K562 (cell line): Measurements from ENCODE around the gene OGFR. TPM values are rescaled to one million over a fixed set of nuclear protein-coding genes. Genes with fewer than 3 reads are reported as not detected.

Experiments used
- CEBPB ChIP-seq: fragments of 450-650 bp; IDR thresholded peaks from 2 replicates; pipeline ENCODE4 v1.6.1; 2016; ENCODE audit warnings: missing genetic modification characterization, missing compliant biosample characterization
- CREB3 ChIP-seq: fragments of 450-650 bp; conservative IDR thresholded peaks from 2 replicates; pipeline ENCODE4 v1.6.1; 2016; ENCODE audit warnings: missing genetic modification characterization, low read depth, mild to moderate bottlenecking, missing compliant biosample characterization, moderate library complexity
- DNMT1 ChIP-seq: fragments of 450-650 bp; IDR thresholded peaks from 2 replicates; pipeline ENCODE4 v1.6.1; 2016; ENCODE audit warnings: antibody characterized with exemption, mild to moderate bottlenecking
- ELK3 ChIP-seq: fragments of 450-650 bp; formaldehyde crosslinking; IDR thresholded peaks from 2 replicates; pipeline ENCODE4 v1.4.0; 2020; ENCODE audit warnings: mild to moderate bottlenecking
- GTF2A2 ChIP-seq: IDR thresholded peaks from 2 replicates; pipeline ENCODE4 v1.6.1; 2016; ENCODE audit warnings: mild to moderate bottlenecking, missing genetic modification characterization, missing compliant biosample characterization
- GTF3C2 ChIP-seq: IDR thresholded peaks from 3 replicates; pipeline ENCODE4 v1.6.1; 2011; ENCODE audit warnings: borderline replicate concordance, mild to moderate bottlenecking, moderate library complexity; ENCODE audit not compliant: insufficient read length; ENCODE audit errors: extremely low read depth
- HMG20B ChIP-seq: fragments of 250-450 bp; sonication (Bioruptor Pico); IDR thresholded peaks from 2 replicates; pipeline ENCODE4 v1.5.0; 2021; ENCODE audit warnings: mild to moderate bottlenecking
- ID3 ChIP-seq, 2 experiments: fragments of 250-450 bp in 1 of 2; fragments of 450-650 bp in 1 of 2; sonication (Bioruptor Pico) in 1 of 2; IDR thresholded peaks; 2 replicates each; pipeline versions ENCODE4 v1.6.1 to v1.8.0; 2016 to 2021; ENCODE audit warnings: mild to moderate bottlenecking in 2 of 2, moderate library complexity in 2 of 2, missing compliant biosample characterization in 1 of 2, missing genetic modification characterization in 1 of 2
- IRF9 ChIP-seq: fragments of 450-650 bp; IDR thresholded peaks from 2 replicates; pipeline ENCODE4 v1.6.1; 2016; ENCODE audit warnings: missing biosample characterization, missing genetic modification characterization
- KAT7 ChIP-seq: sonication (generic); formaldehyde crosslinking; IDR thresholded peaks from 2 replicates; pipeline ENCODE4 v1.8.0; 2022; ENCODE audit warnings: missing genetic modification reagents, mild to moderate bottlenecking, borderline replicate concordance
- MEF2D ChIP-seq: conservative IDR thresholded peaks from 2 replicates; pipeline ENCODE4 v1.6.1; 2016; ENCODE audit warnings: low read depth, missing genetic modification characterization, missing compliant biosample characterization
- NFE2 ChIP-seq: IDR thresholded peaks from 2 replicates; pipeline ENCODE4 v1.6.1; 2014; ENCODE audit warnings: antibody characterized with exemption, low read depth
- POLR3G ChIP-seq: IDR thresholded peaks from 2 replicates; pipeline ENCODE4 v1.6.1; 2011; ENCODE audit not compliant: insufficient read length, insufficient replicate concordance; ENCODE audit errors: extremely low read depth
- PURB ChIP-seq: sonication (generic); formaldehyde crosslinking; IDR thresholded peaks from 2 replicates; pipeline ENCODE4 v1.9.0; 2021; ENCODE audit warnings: low read depth, mild to moderate bottlenecking, missing genetic modification reagents
- ZBTB8A ChIP-seq: fragments of 450-650 bp; IDR thresholded peaks from 2 replicates; pipeline ENCODE4 v1.6.1; 2018; ENCODE audit warnings: mild to moderate bottlenecking, moderate library complexity; ENCODE audit not compliant: partially characterized antibody
- ZFP91 ChIP-seq: sonication (generic); formaldehyde crosslinking; IDR thresholded peaks from 2 replicates; pipeline ENCODE4 v1.8.0; 2022; ENCODE audit warnings: mild to moderate bottlenecking, missing genetic modification reagents
- ZFX ChIP-seq: sonication (generic); formaldehyde crosslinking; IDR thresholded peaks from 2 replicates; pipeline ENCODE4 v1.8.0; 2022; ENCODE audit warnings: mild to moderate bottlenecking, missing genetic modification reagents, moderate library complexity
- ZNF239 ChIP-seq: fragments of 250-450 bp; sonication (Bioruptor Pico); IDR thresholded peaks from 2 replicates; pipeline ENCODE4 v1.4.0; 2020; ENCODE audit warnings: mild to moderate bottlenecking
- ZNF444 ChIP-seq: fragments of 250-450 bp; sonication (Bioruptor Pico); IDR thresholded peaks from 2 replicates; pipeline ENCODE4 v1.4.0; 2020; ENCODE audit warnings: mild to moderate bottlenecking, moderate library complexity
- polyA plus RNA-seq, 8 experiments: library from polyadenylated mRNA; depleted of rRNA in 4 of 8; stranded (reverse) in 5 of 8; unstranded in 3 of 8; fragments of >200 nt; fragmentation: Nextera tagmentation in 2 of 8; fragmentation: Illumina TruSeq in 1 of 8; extraction: Ambion mirVana in 2 of 8; extraction: Trizol in 1 of 8; gene quantifications; 2 replicates each; pipeline versions ENCODE4 v1.2.1 to v1.2.3, GENCODE V29; 2011 to 2014; ENCODE audit warnings: inconsistent platforms in 1 of 8, missing spikeins in 1 of 8
- total RNA-seq, 7 experiments: library from RNA; depleted of rRNA in 6 of 7; stranded (reverse); fragments of >200 nt in 6 of 7; fragmentation: Illumina TruSeq in 2 of 7; extraction: Trizol in 2 of 7; gene quantifications; 2 replicates each; pipeline versions ENCODE4 v1.2.1 to v1.2.3, GENCODE V29; 2011 to 2021; ENCODE audit warnings: low replicate concordance in 1 of 7

The OGFR gene
- total and polyA plus RNA-seq, 9 of the 15 experiments (the other 6 are each of a cell fraction or from before 2014, with no cell fraction given) = 0.39 to 56.3 (median 17.5) TPM

- TF ChIP-seq ZFP91 (CRISPR knock-in tag) (no peak), ZNF239 (CRISPR knock-in tag) (0 out of 2 replicates have a peak, but pooled peaks have one; percentile 12), PURB (no peak), ID3 (CRISPR knock-in tag; IDR thresholded peaks at IDR 0.05) (no peak), ID3 (tag; IDR thresholded peaks at IDR 0.05) (0 out of 2 replicates have a peak, but pooled peaks have one; percentile 51), NFE2 (no peak), ELK3 (no peak), DNMT1 (no peak), KAT7 (CRISPR knock-in tag) (no peak), CEBPB (tag) (peak; percentile 82), IRF9 (no peak), CREB3 (tag) (0 out of 2 replicates have a peak, but pooled peaks have one; percentile 51), POLR3G (no peak), ZBTB8A (no peak), HMG20B (no peak), MEF2D (no peak), ZNF444 (CRISPR knock-in tag) (no peak), GTF2A2 (no peak), GTF3C2 (no peak), ZFX (CRISPR knock-in tag) (no peak)
Observed at GRCh38 chr20:62838128-62838891, 33.7 kb downstream of the OGFR start (continued).
